ENCODE data around the gene GIMAP8. TPM values are rescaled to one million over a fixed set of nuclear protein-coding genes. Genes with fewer than 3 reads are reported as not detected.

GIMAP8 gene
- total RNA-seq, 4 donors from 2014 or later, result 7.5 to 34.5 (median 20.0) TPM

- H3K36me3 ChIP-seq, result no peaks in the 10 kb centered on the region
- no peak overlapping the region for H3K4me3 ChIP-seq (replicated peaks in 1 of 3)
- 76 to 77% methylated on average over 8 of the region's 8 CpGs for WGBS, 2 donors
- no peaks in the 10 kb centered on the region for H3K27me3 ChIP-seq
- intact Hi-C loops (cut with DNase I), result no loop called here
- TF ChIP-seq POLR2A (IDR thresholded peaks at IDR 0.05) (no peak), CTCF (IDR thresholded peaks at IDR 0.05) (no peak)
- DNase-seq, result no peak
- no peaks in the 10 kb centered on the region for H3K4me1 ChIP-seq
- H3K27ac ChIP-seq, result no peak overlapping the region
- no peaks in the 10 kb centered on the region for H3K9me3 ChIP-seq
Measured at GRCh38 chr7:150435390-150436073, 14.9 kb upstream of the GIMAP8 start.

GRCh38 chr7:150439967-150440366, 10.5 kb upstream of the GIMAP8 start:
- Histone ChIP-seq H3K27ac (no peak overlapping the region), H3K4me3 (replicated peaks in 1 of 3) (no peak overlapping the region), H3K9me3 (no peaks in the 10 kb centered on the region), H3K36me3 (no peaks in the 10 kb centered on the region), H3K27me3 (no peaks in the 10 kb centered on the region), H3K4me1 (no peaks in the 10 kb centered on the region)
- intact Hi-C loops (cut with DNase I), result no loop called here
- 74 to 81% methylated on average over 2 of the region's 2 CpGs for WGBS, 2 donors
- no peak for DNase-seq
- TF ChIP-seq POLR2A (IDR thresholded peaks at IDR 0.05), result no peak
- TF ChIP-seq CTCF (IDR thresholded peaks at IDR 0.05), result no peak

GRCh38 chr7:150441524-150441923, 8.9 kb upstream of the GIMAP8 start:
- DNase-seq, result no peak
- intact Hi-C loops (cut with DNase I), result no loop called here
- Histone ChIP-seq H3K27me3 (no peaks in the 10 kb centered on the region), H3K27ac (no peak overlapping the region), H3K4me1 (peaks cover 2 to 6% of the 10 kb centered on the region in 2 donors), H3K9me3 (no peaks in the 10 kb centered on the region), H3K4me3 (replicated peaks in 1 of 3) (no peak overlapping the region), H3K36me3 (no peaks in the 10 kb centered on the region)
- TF ChIP-seq POLR2A (IDR thresholded peaks at IDR 0.05), result no peak
- TF ChIP-seq CTCF (IDR thresholded peaks at IDR 0.05), result no peak

- intact Hi-C loops (cut with DNase I), result no loop called here
- Histone ChIP-seq H3K9me3 (no peaks in the 10 kb centered on the region), H3K4me1 (peaks cover 11 to 12% of the 10 kb centered on the region in 2 donors), H3K27me3 (no peaks in the 10 kb centered on the region), H3K4me3 (replicated peaks in 1 of 3) (no peak overlapping the region), H3K27ac (no peak overlapping the region), H3K36me3 (no peaks in the 10 kb centered on the region)
- TF ChIP-seq CTCF (IDR thresholded peaks at IDR 0.05), result no peak
- no peak for DNase-seq
- WGBS, 2 donors, result 94 to 96% methylated on average over 20 of the region's 20 CpGs
Measured at GRCh38 chr7:150442811-150443210, 7.6 kb upstream of the GIMAP8 start.

- Histone ChIP-seq H3K27me3 (no peaks in the 10 kb centered on the region), H3K4me1 (peaks cover 12 to 18% of the 10 kb centered on the region in 2 donors), H3K4me3 (replicated peaks in 1 of 3) (no peak overlapping the region), H3K36me3 (no peaks in the 10 kb centered on the region), H3K9me3 (no peaks in the 10 kb centered on the region), H3K27ac (no peak overlapping the region)
- intact Hi-C loops (cut with DNase I), result no loop called here
- WGBS, 2 donors, result 80 to 90% methylated on average over 10 to 12 of the region's 18 CpGs
- TF ChIP-seq CTCF (IDR thresholded peaks at IDR 0.05), result no peak
- no peak for TF ChIP-seq POLR2A (IDR thresholded peaks at IDR 0.05)
- DNase-seq, result no peak
Measured at GRCh38 chr7:150443793-150444540, 6.5 kb upstream of the GIMAP8 start.
